ENCODE data around the gene CLIP2. TPM values are rescaled to one million over a fixed set of nuclear protein-coding genes. Genes with fewer than 3 reads are reported as not detected.
"Not testable (repeated sequence)": the region's sequence is repeated elsewhere in the genome, so short reads cannot be mapped to it uniquely, and the experiment has no call there.

CLIP2 gene
- total RNA-seq, 1 experiment from 2014 or later, result 28.9 TPM

- CTCF ChIA-PET, result no interaction called here
- no peak overlapping the region for H3K27ac ChIP-seq (ENCODE audit: low read depth, low read length, poor library complexity, severe bottlenecking)
- POLR2A ChIA-PET (ENCODE audit: low non-redundant PET), result no interaction called here
These were observed 141.8 kb downstream of the CLIP2 start for GRCh38 chr7:74430961-74431466.

DNA sequence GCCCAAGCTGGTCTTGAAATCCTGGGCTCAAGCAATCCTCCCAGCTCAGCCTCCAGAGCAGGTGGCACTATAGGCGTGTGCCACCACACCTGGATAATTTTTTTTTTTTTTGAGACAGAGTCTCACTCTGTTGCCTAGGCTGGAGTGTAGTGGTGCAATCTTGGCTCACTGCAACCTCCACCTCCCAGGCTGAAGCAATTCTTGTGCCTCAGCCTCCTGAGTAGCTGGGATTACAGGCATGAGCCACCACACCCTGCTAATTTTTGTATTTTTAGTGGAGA lies 148.0 kb downstream of the CLIP2 start:
- H3K4me3 ChIP-seq (ENCODE audit: low read depth, low read length, poor library complexity, severe bottlenecking); H3K4me1 ChIP-seq (ENCODE audit: insufficient read depth, low read length, poor library complexity, severe bottlenecking); CTCF ChIA-PET; BruUV-seq (replicated peaks); POLR2A ChIA-PET (ENCODE audit: low non-redundant PET); H3K36me3 ChIP-seq (ENCODE audit: insufficient read depth, low read length, poor library complexity, severe bottlenecking); H3K27ac ChIP-seq (ENCODE audit: low read depth, low read length, poor library complexity, severe bottlenecking); H3K9me3 ChIP-seq (ENCODE audit: low read depth, low read length, poor library complexity, severe bottlenecking); intact Hi-C loops (cut with micrococcal nuclease; ENCODE audit: unreplicated experiment); H3K27me3 ChIP-seq (replicated peaks; ENCODE audit: insufficient read depth, low read depth, low read length, poor library complexity); DNase-seq (ENCODE audit: low spot score): not testable (repeated sequence)

More at GRCh38 chr7:74430961-74431466, 141.8 kb downstream of the CLIP2 start:
- Histone ChIP-seq H3K27me3 (replicated peaks; ENCODE audit: insufficient read depth, low read depth, low read length, poor library complexity) (no peaks in the 10 kb centered on the region), H3K9me3 (ENCODE audit: low read depth, low read length, poor library complexity, severe bottlenecking) (no peaks in the 10 kb centered on the region), H3K4me3 (ENCODE audit: low read depth, low read length, poor library complexity, severe bottlenecking) (no peak overlapping the region), H3K36me3 (ENCODE audit: insufficient read depth, low read length, poor library complexity, severe bottlenecking) (no peaks in the 10 kb centered on the region), H3K4me1 (ENCODE audit: insufficient read depth, low read length, poor library complexity, severe bottlenecking) (peaks cover 9% of the 10 kb centered on the region)
- DNase-seq (ENCODE audit: low spot score), result peak; percentile 47
- no peak for TF ChIP-seq EZH2 (IDR thresholded peaks at IDR 0.05; ENCODE audit: borderline replicate concordance, low read depth, low read length, poor library complexity, severe bottlenecking)
- TF ChIP-seq, protein P1, sequence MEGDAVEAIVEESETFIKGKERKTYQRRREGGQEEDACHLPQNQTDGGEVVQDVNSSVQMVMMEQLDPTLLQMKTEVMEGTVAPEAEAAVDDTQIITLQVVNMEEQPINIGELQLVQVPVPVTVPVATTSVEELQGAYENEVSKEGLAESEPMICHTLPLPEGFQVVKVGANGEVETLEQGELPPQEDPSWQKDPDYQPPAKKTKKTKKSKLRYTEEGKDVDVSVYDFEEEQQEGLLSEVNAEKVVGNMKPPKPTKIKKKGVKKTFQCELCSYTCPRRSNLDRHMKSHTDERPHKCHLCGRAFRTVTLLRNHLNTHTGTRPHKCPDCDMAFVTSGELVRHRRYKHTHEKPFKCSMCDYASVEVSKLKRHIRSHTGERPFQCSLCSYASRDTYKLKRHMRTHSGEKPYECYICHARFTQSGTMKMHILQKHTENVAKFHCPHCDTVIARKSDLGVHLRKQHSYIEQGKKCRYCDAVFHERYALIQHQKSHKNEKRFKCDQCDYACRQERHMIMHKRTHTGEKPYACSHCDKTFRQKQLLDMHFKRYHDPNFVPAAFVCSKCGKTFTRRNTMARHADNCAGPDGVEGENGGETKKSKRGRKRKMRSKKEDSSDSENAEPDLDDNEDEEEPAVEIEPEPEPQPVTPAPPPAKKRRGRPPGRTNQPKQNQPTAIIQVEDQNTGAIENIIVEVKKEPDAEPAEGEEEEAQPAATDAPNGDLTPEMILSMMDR (conservative IDR thresholded peaks at IDR 0.05; ENCODE audit: low read depth, low read length), result no peak
- BruUV-seq (replicated peaks), result no TSS peak
- intact Hi-C loops (cut with micrococcal nuclease; ENCODE audit: unreplicated experiment), result no loop called here

- H3K9me3 ChIP-seq (ENCODE audit: low read depth, low read length, poor library complexity, severe bottlenecking), result no peaks in the 10 kb centered on the region
- H3K27me3 ChIP-seq (replicated peaks; ENCODE audit: insufficient read depth, low read depth, low read length, poor library complexity), result no peaks in the 10 kb centered on the region
- ChIA-PET POLR2A (ENCODE audit: low non-redundant PET) (no interaction called here), CTCF (interaction anchor here (0.5 kb wide), 1 partner anchor 198 kb away, joined by 3 read pairs; no protein-coding TSS in a partner anchor)
- BruUV-seq (replicated peaks), result no TSS peak
- intact Hi-C loops (cut with micrococcal nuclease; ENCODE audit: unreplicated experiment), result no loop called here
- no peak for DNase-seq (ENCODE audit: low spot score)
- TF ChIP-seq, protein P1 (conservative IDR thresholded peaks at IDR 0.05; ENCODE audit: low read depth, low read length), result no peak
- no peak for TF ChIP-seq EZH2 (IDR thresholded peaks at IDR 0.05; ENCODE audit: borderline replicate concordance, low read depth, low read length, poor library complexity, severe bottlenecking)
- H3K4me1 ChIP-seq (ENCODE audit: insufficient read depth, low read length, poor library complexity, severe bottlenecking), result peaks cover 6% of the 10 kb centered on the region
- no peaks in the 10 kb centered on the region for H3K36me3 ChIP-seq (ENCODE audit: insufficient read depth, low read length, poor library complexity, severe bottlenecking)
- no peak overlapping the region for H3K27ac ChIP-seq (ENCODE audit: low read depth, low read length, poor library complexity, severe bottlenecking)
- H3K4me3 ChIP-seq (ENCODE audit: low read depth, low read length, poor library complexity, severe bottlenecking), result no peak overlapping the region
These were observed 149.1 kb downstream of the CLIP2 start for GRCh38 chr7:74438327-74438726.

DNA sequence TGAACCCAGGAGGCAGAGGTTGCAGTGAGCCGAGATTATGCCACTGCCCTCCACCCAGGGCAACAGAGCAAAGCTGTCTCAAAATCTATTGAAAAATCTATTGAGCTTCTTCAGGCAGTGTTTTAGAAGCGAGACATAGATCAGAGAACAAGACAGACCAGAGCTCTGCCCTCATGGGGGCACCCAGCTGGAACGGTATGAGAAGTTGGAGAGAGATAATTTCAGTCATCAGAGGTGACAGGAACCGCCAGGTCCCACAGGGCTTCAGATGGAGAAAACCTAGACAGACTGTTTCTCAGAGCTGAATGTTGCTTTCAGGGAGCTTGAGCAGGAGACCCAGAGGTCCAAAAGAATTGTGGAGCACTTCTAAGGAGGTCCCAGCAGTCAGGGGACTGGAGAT lies 150.3 kb downstream of the CLIP2 start:
- ChIA-PET POLR2A (ENCODE audit: low non-redundant PET) (no interaction called here), CTCF (interaction anchor here (0.5 kb wide), 1 partner anchor 9 kb away, joined by 4 read pairs; no protein-coding TSS in a partner anchor)
- peaks cover 6% of the 10 kb centered on the region for H3K4me1 ChIP-seq (ENCODE audit: insufficient read depth, low read length, poor library complexity, severe bottlenecking)
- no peaks in the 10 kb centered on the region for H3K9me3 ChIP-seq (ENCODE audit: low read depth, low read length, poor library complexity, severe bottlenecking)
- H3K36me3 ChIP-seq (ENCODE audit: insufficient read depth, low read length, poor library complexity, severe bottlenecking), result no peaks in the 10 kb centered on the region
- no peaks in the 10 kb centered on the region for H3K27me3 ChIP-seq (replicated peaks; ENCODE audit: insufficient read depth, low read depth, low read length, poor library complexity)
- TF ChIP-seq, protein P1 (conservative IDR thresholded peaks at IDR 0.05; ENCODE audit: low read depth, low read length), result no peak
- TF ChIP-seq EZH2 (IDR thresholded peaks at IDR 0.05; ENCODE audit: borderline replicate concordance, low read depth, low read length, poor library complexity, severe bottlenecking), result no peak
- H3K27ac ChIP-seq (ENCODE audit: low read depth, low read length, poor library complexity, severe bottlenecking), result no peak overlapping the region
- intact Hi-C loops (cut with micrococcal nuclease; ENCODE audit: unreplicated experiment), result no loop called here
- DNase-seq (ENCODE audit: low spot score), result no peak
- no peak overlapping the region for H3K4me3 ChIP-seq (ENCODE audit: low read depth, low read length, poor library complexity, severe bottlenecking)
- BruUV-seq (replicated peaks), result no TSS peak

GRCh38 chr7:74440143-74440542 lies 150.9 kb downstream of the CLIP2 start:
- BruUV-seq (replicated peaks); H3K4me3 ChIP-seq (ENCODE audit: low read depth, low read length, poor library complexity, severe bottlenecking); POLR2A ChIA-PET (ENCODE audit: low non-redundant PET); DNase-seq (ENCODE audit: low spot score); H3K36me3 ChIP-seq (ENCODE audit: insufficient read depth, low read length, poor library complexity, severe bottlenecking); H3K27me3 ChIP-seq (replicated peaks; ENCODE audit: insufficient read depth, low read depth, low read length, poor library complexity); H3K27ac ChIP-seq (ENCODE audit: low read depth, low read length, poor library complexity, severe bottlenecking); H3K9me3 ChIP-seq (ENCODE audit: low read depth, low read length, poor library complexity, severe bottlenecking); intact Hi-C loops (cut with micrococcal nuclease; ENCODE audit: unreplicated experiment); H3K4me1 ChIP-seq (ENCODE audit: insufficient read depth, low read length, poor library complexity, severe bottlenecking): not testable (repeated sequence)
- CTCF ChIA-PET, result interaction anchor here (0.5 kb wide), 1 partner anchor 8 kb away, joined by 4 read pairs; no protein-coding TSS in a partner anchor

All from A673 (cell line).